Nephron (organoid): ENCODE data around the gene SLC6A20.
"Not testable (repeated sequence)": the region's sequence is repeated elsewhere in the genome, so short reads cannot be mapped to it uniquely, and the experiment has no call there.

ENCODE experiments used
- H3K27ac Mint-ChIP-seq, 3 experiments: 2 replicates each; pipeline ENCODE4 v1.8.0; 2020; ENCODE audit warnings: mixed read lengths in 3 of 3, mild to moderate bottlenecking in 2 of 3, moderate library complexity in 1 of 3
- H3K27me3 Mint-ChIP-seq: 2 replicates; pipeline ENCODE4 v1.8.0; 2021; ENCODE audit warnings: low read depth, mild to moderate bottlenecking, moderate library complexity, mixed read lengths
- H3K36me3 Mint-ChIP-seq: 2 replicates; pipeline ENCODE4 v1.8.0; 2020; ENCODE audit warnings: low read depth, mixed read lengths
- H3K4me1 Mint-ChIP-seq: 2 replicates; pipeline ENCODE4 v1.8.0; 2020; ENCODE audit warnings: mixed read lengths
- H3K4me3 Mint-ChIP-seq, 3 experiments: 2 replicates each; pipeline ENCODE4 v1.8.0; 2020; ENCODE audit warnings: mild to moderate bottlenecking in 3 of 3, mixed read lengths in 3 of 3, moderate library complexity in 2 of 3
- H3K9me3 Mint-ChIP-seq: 2 replicates; pipeline ENCODE4 v1.8.0; 2020; ENCODE audit warnings: mixed read lengths
- CTCF ChIP-seq, 3 experiments: fragments of 200-600 bp; sonication (generic); IDR thresholded peaks; one replicate each; pipeline ENCODE4 v1.5.0; 2021; ENCODE audit warnings: antibody characterized with exemption in 3 of 3; ENCODE audit not compliant: unreplicated experiment in 3 of 3

The SLC6A20 gene

GRCh38 chr3:45751537-45752242 lies 44.6 kb downstream of the SLC6A20 start:
- Mint-ChIP-seq H3K4me1 (no peaks in the 10 kb centered on the region), H3K36me3 (peaks cover 7% of the 10 kb centered on the region), H3K27ac (no peak overlapping the region), H3K4me3 (no peak overlapping the region), H3K27me3 (no peaks in the 10 kb centered on the region), H3K9me3 (no peaks in the 10 kb centered on the region)
- TF ChIP-seq CTCF (IDR thresholded peaks at IDR 0.05; ENCODE audit: unreplicated experiment in 3 of 3) = no peak

DNA sequence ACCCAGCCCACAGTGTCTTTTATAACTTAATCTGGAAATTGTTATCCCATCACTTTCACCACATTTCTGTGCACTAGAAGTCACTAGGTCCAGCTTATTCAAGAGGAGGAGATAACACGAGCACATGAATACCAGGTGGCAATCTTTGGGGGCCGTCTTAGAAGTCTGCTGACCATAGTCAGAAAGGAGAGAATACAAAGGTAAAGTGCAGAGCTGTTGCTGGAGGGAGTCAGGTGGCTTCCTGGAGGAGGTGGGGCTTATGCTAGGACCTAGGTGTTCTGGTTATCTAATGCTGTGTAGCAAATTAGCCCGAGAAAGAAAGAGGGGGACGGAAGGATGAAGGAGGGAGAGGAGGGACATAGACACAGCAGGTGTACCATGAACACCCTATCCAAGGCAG lies 46.5 kb downstream of the SLC6A20 start:
- Mint-ChIP-seq H3K27ac (no peak overlapping the region), H3K4me3 (no peak overlapping the region), H3K36me3 (peaks cover 16% of the 10 kb centered on the region), H3K9me3 (no peaks in the 10 kb centered on the region), H3K4me1 (no peaks in the 10 kb centered on the region), H3K27me3 (no peaks in the 10 kb centered on the region)
- no peak for TF ChIP-seq CTCF (IDR thresholded peaks at IDR 0.05; ENCODE audit: unreplicated experiment in 3 of 3)

DNA sequence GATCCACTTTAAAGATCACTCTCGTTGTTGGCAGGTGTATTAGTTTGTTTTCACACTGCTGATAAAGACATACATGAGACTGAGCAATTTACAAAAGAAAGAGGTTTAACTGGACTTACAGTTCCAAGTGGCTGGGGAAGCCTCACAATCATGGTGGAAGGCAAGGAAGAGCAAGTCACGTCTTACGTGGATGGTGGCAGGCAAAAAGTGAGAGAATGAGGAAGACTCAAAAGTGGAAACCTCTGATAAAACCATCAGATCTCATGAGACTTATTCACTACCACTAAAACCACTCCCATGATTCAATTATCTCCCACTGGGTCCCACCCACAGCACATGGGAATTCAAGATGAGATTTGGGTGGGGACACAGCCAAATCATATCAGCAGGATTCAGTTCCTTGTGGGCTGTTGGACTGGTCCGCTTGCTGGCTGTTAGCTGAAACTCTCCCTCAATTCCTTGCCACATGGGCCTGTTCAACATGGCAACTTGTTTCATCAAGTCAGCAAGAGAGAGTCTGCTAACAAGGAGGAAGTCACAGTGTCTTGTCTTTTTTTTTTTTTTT lies 47.2 kb downstream of the SLC6A20 start:
- H3K4me3 Mint-ChIP-seq, H3K27ac Mint-ChIP-seq, H3K27me3 Mint-ChIP-seq, H3K4me1 Mint-ChIP-seq, H3K9me3 Mint-ChIP-seq: not testable (repeated sequence)
- peaks cover 16% of the 10 kb centered on the region for H3K36me3 Mint-ChIP-seq

GRCh38 chr3:45748068-45748467 lies 48.3 kb downstream of the SLC6A20 start:
- TF ChIP-seq CTCF (IDR thresholded peaks at IDR 0.05; ENCODE audit: unreplicated experiment in 3 of 3) = no peak
- no peaks in the 10 kb centered on the region for H3K9me3 Mint-ChIP-seq
- H3K4me1 Mint-ChIP-seq = no peaks in the 10 kb centered on the region
- no peak overlapping the region for H3K4me3 Mint-ChIP-seq
- H3K27ac Mint-ChIP-seq = no peak overlapping the region
- peaks cover 19% of the 10 kb centered on the region for H3K36me3 Mint-ChIP-seq
- H3K27me3 Mint-ChIP-seq = no peaks in the 10 kb centered on the region

DNA sequence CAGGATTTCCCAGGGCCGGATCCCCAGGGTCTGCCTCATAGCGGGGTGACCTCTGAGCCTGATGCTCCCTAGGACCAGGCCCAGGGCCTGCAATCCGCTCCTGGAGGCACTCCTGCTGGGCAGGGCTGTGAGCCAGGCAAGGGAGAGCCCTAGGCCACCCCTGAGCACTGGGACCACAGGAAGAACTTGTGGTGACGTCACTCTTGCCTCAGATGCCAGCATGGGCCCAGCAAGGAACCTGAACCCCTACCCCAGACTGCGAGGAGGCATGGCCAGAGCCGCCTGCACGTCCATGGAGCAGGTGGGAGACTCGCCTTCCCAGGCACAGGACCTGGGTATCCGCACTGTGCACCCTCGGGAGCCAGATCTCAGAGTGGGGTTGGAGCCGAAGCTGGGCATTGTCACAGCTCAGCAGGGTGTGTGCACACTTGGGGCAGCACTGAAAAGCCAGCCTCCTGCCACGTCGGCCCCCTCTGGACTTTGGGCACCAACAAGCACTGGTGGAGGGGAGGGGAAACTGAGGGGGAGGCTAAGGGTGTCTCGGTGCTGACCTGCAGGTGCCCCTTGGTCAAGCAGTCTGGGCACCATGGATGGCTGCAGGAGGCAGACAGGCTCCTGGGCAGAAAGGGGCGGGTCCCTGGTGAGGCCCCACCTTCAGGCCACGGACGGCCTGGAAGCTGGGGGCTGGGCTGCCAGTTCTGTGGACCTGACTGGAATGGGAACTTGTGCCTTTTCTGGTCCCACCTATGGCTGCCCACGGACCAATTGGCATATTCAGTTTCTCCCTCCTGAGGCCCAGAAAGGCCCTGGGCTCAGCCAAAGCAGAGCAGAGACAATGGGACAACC lies 49.3 kb downstream of the SLC6A20 start:
- H3K27me3 Mint-ChIP-seq = no peaks in the 10 kb centered on the region
- H3K4me1 Mint-ChIP-seq = no peaks in the 10 kb centered on the region
- no peak overlapping the region for H3K4me3 Mint-ChIP-seq
- no peaks in the 10 kb centered on the region for H3K9me3 Mint-ChIP-seq
- peaks cover 25% of the 10 kb centered on the region for H3K36me3 Mint-ChIP-seq
- TF ChIP-seq CTCF (IDR thresholded peaks at IDR 0.05; ENCODE audit: unreplicated experiment in 3 of 3) = no peak
- no peak overlapping the region for H3K27ac Mint-ChIP-seq

DNA sequence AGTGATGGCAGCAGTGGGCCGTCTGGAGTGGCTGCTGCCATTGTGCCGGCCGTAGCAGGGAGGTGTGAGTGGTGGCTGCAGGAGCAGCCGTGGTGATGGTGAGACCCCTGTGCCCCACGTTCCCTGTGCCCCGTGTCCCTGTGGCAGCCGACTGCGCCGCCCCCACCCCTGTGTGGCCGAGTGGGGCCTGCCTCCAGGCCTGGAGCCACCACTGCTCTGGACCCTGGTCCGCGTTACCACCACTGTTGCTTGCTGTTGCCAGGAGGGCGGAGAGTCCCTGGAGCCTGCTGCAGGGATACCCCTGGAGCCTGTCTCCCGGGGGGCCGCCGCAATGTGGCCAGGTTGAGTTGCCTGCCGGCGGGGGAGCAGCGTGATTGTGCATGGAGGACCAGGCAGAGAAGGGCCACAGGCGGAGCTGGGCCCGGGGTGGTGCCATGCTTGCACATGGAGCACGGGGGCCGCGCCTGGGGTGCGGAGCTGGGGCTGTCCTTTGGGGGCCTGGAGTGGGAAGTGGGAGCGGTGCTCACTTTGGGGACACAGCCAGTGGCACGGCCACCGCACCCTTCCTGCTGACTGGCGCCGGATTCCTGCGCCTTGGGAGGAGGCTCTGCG lies 50.1 kb downstream of the SLC6A20 start:
- Mint-ChIP-seq H3K27me3 (no peaks in the 10 kb centered on the region), H3K27ac (no peak overlapping the region)

More for the DNA sequence above, 50.1 kb downstream of the SLC6A20 start:
- H3K4me3 Mint-ChIP-seq = no peak overlapping the region
- TF ChIP-seq CTCF (IDR thresholded peaks at IDR 0.05; ENCODE audit: unreplicated experiment in 3 of 3) = no peak
- no peaks in the 10 kb centered on the region for H3K4me1 Mint-ChIP-seq
- peaks cover 28% of the 10 kb centered on the region for H3K36me3 Mint-ChIP-seq
- no peaks in the 10 kb centered on the region for H3K9me3 Mint-ChIP-seq
